ENCODE data around the gene DAB2. TPM values are rescaled to one million over a fixed set of nuclear protein-coding genes. Genes with fewer than 3 reads are reported as not detected.

DAB2 gene
- total RNA-seq, 6 donors from 2014 or later = 100 to 177 (median 144) TPM

GRCh38 chr5:39427633-39428032 lies 2.9 kb upstream of the DAB2 start:
- ATAC-seq (ENCODE audit: low FRiP score in 2 of 2) (no peak), DNase-seq (no peak)
- Histone ChIP-seq H3K4me1 (peaks cover 15 to 22% (median 19%) of the 10 kb centered on the region in 4 donors), H3K27ac (no peak overlapping the region), H3K4me3 (no peak overlapping the region), H3K36me3 (no peaks in the 10 kb centered on the region), H3K27me3 (no peaks in the 10 kb centered on the region), H3K9me3 (no peaks in the 10 kb centered on the region)
- no peak for TF ChIP-seq EP300 (IDR thresholded peaks at IDR 0.05)
- TF ChIP-seq, protein P1, sequence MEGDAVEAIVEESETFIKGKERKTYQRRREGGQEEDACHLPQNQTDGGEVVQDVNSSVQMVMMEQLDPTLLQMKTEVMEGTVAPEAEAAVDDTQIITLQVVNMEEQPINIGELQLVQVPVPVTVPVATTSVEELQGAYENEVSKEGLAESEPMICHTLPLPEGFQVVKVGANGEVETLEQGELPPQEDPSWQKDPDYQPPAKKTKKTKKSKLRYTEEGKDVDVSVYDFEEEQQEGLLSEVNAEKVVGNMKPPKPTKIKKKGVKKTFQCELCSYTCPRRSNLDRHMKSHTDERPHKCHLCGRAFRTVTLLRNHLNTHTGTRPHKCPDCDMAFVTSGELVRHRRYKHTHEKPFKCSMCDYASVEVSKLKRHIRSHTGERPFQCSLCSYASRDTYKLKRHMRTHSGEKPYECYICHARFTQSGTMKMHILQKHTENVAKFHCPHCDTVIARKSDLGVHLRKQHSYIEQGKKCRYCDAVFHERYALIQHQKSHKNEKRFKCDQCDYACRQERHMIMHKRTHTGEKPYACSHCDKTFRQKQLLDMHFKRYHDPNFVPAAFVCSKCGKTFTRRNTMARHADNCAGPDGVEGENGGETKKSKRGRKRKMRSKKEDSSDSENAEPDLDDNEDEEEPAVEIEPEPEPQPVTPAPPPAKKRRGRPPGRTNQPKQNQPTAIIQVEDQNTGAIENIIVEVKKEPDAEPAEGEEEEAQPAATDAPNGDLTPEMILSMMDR (IDR thresholded peaks at IDR 0.05) = no peak
- no peak for TF ChIP-seq POLR2A (IDR thresholded peaks at IDR 0.05)
- TF ChIP-seq POLR2AphosphoS5 (IDR thresholded peaks at IDR 0.05) = no peak

GRCh38 chr5:39427229-39427628 lies 2.4 kb upstream of the DAB2 start:
- no peaks in the 10 kb centered on the region for H3K27me3 ChIP-seq
- no peaks in the 10 kb centered on the region for H3K36me3 ChIP-seq
- no peaks in the 10 kb centered on the region for H3K9me3 ChIP-seq
- ATAC-seq (ENCODE audit: low FRiP score in 2 of 2) (no peak), DNase-seq (no peak)
- TF ChIP-seq POLR2A (IDR thresholded peaks at IDR 0.05) = no peak
- TF ChIP-seq, protein P1 (IDR thresholded peaks at IDR 0.05) = no peak
- no peak for TF ChIP-seq POLR2AphosphoS5 (IDR thresholded peaks at IDR 0.05)
- TF ChIP-seq EP300 (IDR thresholded peaks at IDR 0.05) = no peak
- H3K4me1 ChIP-seq = peaks cover 19 to 24% (median 21%) of the 10 kb centered on the region in 4 donors
- WGBS, 2 donors = 42 to 54% methylated on average over 3 of the region's 3 CpGs
- peak overlapping the region in 1 of 4 donors; percentile 50 for H3K27ac ChIP-seq
- no peak overlapping the region for H3K4me3 ChIP-seq

DNA sequence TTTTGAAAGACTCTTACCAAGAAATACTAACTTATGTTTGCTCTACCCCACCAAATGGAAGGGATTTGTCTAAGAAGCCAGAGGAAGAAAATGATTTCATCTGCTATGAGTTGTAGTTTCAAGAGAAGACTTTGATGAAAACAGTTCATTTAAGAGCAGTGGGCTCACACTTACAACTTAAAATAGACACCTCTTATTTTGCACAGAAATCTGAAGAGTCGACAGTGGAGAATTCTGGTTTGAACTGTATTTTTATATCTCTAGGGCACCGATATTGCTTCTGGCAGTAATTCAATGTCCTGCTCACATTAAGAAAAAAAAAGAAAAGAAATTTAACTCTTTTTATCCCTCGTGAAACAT lies 1.9 kb upstream of the DAB2 start:
- no peaks in the 10 kb centered on the region for H3K36me3 ChIP-seq
- no peaks in the 10 kb centered on the region for H3K9me3 ChIP-seq
- no peaks in the 10 kb centered on the region for H3K27me3 ChIP-seq
- DNase-seq (no peak), ATAC-seq (ENCODE audit: low FRiP score in 2 of 2) (no peak)
- no peak overlapping the region for H3K4me3 ChIP-seq
- TF ChIP-seq, protein P1 (IDR thresholded peaks at IDR 0.05) = no peak
- TF ChIP-seq POLR2AphosphoS5 (IDR thresholded peaks at IDR 0.05) (no peak), EP300 (IDR thresholded peaks at IDR 0.05) (no peak), POLR2A (IDR thresholded peaks at IDR 0.05) (no peak)
- peak overlapping the region in 1 of 4 donors; percentile 50 for H3K27ac ChIP-seq
- peaks cover 20 to 27% (median 24%) of the 10 kb centered on the region in 4 donors for H3K4me1 ChIP-seq
- 41 to 59% methylated on average over 3 of the region's 3 CpGs for WGBS, 2 donors

DNA sequence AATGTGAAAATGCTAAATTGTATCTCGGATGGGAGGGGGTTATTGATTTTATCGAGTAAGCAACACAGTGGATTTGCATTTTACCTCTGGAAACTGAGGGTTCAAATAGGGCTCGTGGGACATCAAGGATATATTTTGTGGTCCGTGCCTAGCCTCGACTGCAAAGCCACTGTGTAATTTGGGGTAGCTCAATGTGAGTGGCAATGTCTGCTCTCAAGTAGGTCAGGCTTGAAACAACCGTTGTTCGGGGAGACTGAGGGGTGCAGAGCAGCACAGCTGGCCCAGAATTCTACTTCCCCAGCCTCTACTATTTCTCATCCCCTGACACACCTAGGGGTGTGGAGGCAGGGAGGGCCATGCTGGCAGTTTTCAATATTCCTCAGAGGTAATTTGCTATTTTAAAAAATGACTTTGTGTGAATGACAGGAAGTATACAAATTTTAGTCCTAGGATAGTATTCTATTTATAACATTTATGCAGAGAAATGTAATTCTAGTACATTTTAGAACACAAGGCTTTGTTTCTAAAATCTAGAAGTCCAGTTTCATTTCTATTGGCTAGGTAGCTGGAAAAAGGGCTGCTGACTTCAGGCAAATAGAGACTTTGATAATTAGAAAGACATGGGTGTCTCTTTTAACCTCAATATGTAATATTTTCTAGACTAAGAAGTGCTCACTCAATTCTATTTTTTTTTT lies 1.4 kb upstream of the DAB2 start:
- Histone ChIP-seq H3K27me3 (no peaks in the 10 kb centered on the region), H3K27ac (peak overlapping the region in 3 of 4 donors; percentile 22 to 85 (median 64)), H3K9me3 (no peaks in the 10 kb centered on the region), H3K4me3 (no peak overlapping the region), H3K36me3 (no peaks in the 10 kb centered on the region), H3K4me1 (peaks cover 24 to 31% (median 29%) of the 10 kb centered on the region in 4 donors)
- 69 to 76% methylated on average over 6 to 7 of the region's 7 CpGs for WGBS, 2 donors
- TF ChIP-seq POLR2AphosphoS5 (IDR thresholded peaks at IDR 0.05) (no peak), EP300 (IDR thresholded peaks at IDR 0.05) (no peak), POLR2A (IDR thresholded peaks at IDR 0.05) (no peak)
- TF ChIP-seq, protein P1 (IDR thresholded peaks at IDR 0.05) = no peak
- no peak for DNase-seq
- no peak for ATAC-seq (ENCODE audit: low FRiP score in 2 of 2)

DNA sequence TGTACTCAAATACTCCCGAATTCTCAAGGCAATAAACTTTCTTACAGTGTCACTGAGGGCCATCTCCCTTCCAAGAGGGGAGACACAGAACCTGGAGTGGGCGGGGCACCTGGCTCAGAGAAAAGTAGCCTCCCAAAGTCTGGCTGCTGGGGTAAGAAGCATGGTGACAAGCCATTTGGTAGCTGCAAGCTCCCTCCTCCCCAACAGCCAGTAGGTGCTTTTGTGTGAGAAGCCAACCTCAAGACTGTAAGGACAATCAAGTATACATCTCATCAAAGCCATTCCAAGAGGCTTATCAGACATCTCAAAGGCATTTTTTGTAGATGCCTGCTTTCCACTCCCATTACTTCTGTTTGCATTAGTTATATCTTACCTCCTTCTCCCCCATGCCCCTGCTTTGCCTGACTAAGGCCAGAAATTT lies 1.4 kb downstream of the DAB2 start:
- 67 to 72% methylated on average over 2 of the region's 2 CpGs for WGBS, 2 donors
- DNase-seq (peak in 1 of 2 donors; percentile 30), ATAC-seq (ENCODE audit: low FRiP score in 2 of 2) (no peak)
- H3K27me3 ChIP-seq = no peaks in the 10 kb centered on the region
- H3K4me3 ChIP-seq = peak overlapping the region in 3 of 4 donors; percentile 60 to 64 (median 64)
- H3K27ac ChIP-seq = peak overlapping the region; percentile 85 to 90 (median 88)
- no peaks in the 10 kb centered on the region for H3K9me3 ChIP-seq
- no peaks in the 10 kb centered on the region for H3K36me3 ChIP-seq
- TF ChIP-seq POLR2AphosphoS5 (IDR thresholded peaks at IDR 0.05) (no peak), EP300 (IDR thresholded peaks at IDR 0.05) (no peak), POLR2A (IDR thresholded peaks at IDR 0.05) (peak in 1 of 4 donors; percentile 17)
- TF ChIP-seq, protein P1 (IDR thresholded peaks at IDR 0.05) = no peak
- H3K4me1 ChIP-seq = peaks cover 44 to 51% (median 48%) of the 10 kb centered on the region in 4 donors

All from upper lobe of left lung (tissue), 6 donors.